Measurements from ENCODE around the gene ARG1. TPM values are rescaled to one million over a fixed set of nuclear protein-coding genes. Genes with fewer than 3 reads are reported as not detected.
A peak's percentile ranks its signal among the peaks of the same experiment; 100 is the strongest.

ARG1 gene
- total RNA-seq, 4 donors from 2014 or later, result 0.50 to 2.9 TPM; not detected in 2

DNA sequence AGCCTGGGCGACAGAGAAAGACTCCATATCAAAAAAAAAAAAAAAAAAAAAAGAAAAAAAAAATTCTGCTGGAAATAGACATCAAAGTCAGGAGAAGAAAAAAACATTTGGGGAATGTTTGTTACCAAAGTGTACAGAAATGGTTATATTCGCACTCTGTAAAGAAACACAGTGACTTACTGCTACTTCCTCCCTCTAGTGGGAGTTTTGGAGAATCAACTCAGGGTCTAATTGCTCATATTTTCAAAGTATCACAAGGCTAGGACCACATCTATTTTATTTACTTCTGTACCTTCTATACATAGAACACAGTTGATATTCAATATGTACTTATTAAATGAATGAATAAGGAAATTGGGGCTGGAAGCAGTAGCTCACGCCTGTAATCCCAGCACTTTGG is 24.4 kb downstream of the ARG1 start:
- intact Hi-C loops (cut with DNase I), result no loop called here
- DNase-seq, result no peak
- WGBS, 2 donors, result 96% methylated on average over 3 of the region's 3 CpGs
- Histone ChIP-seq H3K4me1 (no peaks in the 10 kb centered on the region), H3K36me3 (peaks cover 69 to 71% of the 10 kb centered on the region in 2 donors), H3K27ac (no peak overlapping the region), H3K9me3 (no peaks in the 10 kb centered on the region), H3K27me3 (no peaks in the 10 kb centered on the region), H3K4me3 (replicated peaks in 1 of 3) (no peak overlapping the region)
- TF ChIP-seq, protein P1, sequence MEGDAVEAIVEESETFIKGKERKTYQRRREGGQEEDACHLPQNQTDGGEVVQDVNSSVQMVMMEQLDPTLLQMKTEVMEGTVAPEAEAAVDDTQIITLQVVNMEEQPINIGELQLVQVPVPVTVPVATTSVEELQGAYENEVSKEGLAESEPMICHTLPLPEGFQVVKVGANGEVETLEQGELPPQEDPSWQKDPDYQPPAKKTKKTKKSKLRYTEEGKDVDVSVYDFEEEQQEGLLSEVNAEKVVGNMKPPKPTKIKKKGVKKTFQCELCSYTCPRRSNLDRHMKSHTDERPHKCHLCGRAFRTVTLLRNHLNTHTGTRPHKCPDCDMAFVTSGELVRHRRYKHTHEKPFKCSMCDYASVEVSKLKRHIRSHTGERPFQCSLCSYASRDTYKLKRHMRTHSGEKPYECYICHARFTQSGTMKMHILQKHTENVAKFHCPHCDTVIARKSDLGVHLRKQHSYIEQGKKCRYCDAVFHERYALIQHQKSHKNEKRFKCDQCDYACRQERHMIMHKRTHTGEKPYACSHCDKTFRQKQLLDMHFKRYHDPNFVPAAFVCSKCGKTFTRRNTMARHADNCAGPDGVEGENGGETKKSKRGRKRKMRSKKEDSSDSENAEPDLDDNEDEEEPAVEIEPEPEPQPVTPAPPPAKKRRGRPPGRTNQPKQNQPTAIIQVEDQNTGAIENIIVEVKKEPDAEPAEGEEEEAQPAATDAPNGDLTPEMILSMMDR (IDR thresholded peaks at IDR 0.05), result peak in 3 of 6 experiments; percentile 33 to 38 (median 33)
- no peak for TF ChIP-seq POLR2A (IDR thresholded peaks at IDR 0.05)

DNA sequence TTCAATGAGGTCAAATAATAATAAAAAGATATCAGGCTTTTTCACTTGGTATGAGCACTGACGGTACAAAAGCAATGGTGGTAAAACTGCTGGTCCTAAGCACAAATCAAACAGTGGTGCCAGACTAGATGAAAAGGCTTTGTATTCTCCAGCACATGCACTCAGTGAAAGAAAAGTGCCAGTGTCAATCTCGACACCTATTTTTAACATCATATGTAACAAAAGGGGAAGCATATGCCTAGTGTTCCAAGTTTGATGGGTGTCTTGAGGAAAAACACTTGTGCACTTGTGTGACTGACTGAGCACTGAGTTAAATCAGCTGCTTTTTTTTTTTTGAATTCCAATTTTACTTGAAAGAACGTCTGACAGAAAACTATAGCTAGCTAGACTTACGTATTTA is 27.7 kb downstream of the ARG1 start:
- Histone ChIP-seq H3K4me1 (no peaks in the 10 kb centered on the region), H3K27ac (no peak overlapping the region), H3K36me3 (peaks cover 68 to 84% of the 10 kb centered on the region in 2 donors), H3K27me3 (no peaks in the 10 kb centered on the region), H3K4me3 (replicated peaks in 1 of 3) (no peak overlapping the region), H3K9me3 (no peaks in the 10 kb centered on the region)
- intact Hi-C loops (cut with DNase I), result no loop called here
- TF ChIP-seq, protein P1 (IDR thresholded peaks at IDR 0.05), result no peak
- no peak for TF ChIP-seq POLR2A (IDR thresholded peaks at IDR 0.05)
- DNase-seq, result no peak
- WGBS, 2 donors, result 89 to 91% methylated on average over 4 of the region's 4 CpGs

DNA sequence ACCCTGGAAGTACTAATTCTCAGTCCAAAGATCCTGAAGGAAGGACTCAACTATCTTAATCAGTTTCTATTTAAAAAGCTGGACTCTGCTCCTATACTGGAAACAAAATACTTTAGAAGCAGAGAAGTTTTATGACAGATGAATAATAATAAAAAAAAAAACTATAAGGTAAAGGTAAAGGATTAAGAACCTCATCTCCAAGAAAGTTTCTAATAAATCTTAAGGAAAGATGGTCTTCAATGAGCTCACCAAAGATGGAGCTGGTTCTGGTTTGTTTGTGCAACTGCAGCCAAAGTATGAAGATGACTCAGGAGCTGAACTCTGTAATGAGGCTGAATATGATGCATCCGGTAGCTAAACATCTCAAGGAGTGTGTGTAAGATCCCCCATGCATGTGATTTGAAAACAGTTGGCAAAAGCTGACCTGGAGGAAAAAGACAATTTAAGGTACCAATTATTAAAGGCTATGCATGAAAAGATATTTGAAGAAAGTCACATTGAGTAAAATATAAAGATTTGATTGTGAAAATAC is 29.8 kb downstream of the ARG1 start:
- H3K27me3 ChIP-seq, result no peaks in the 10 kb centered on the region
- peaks cover 81% of the 10 kb centered on the region in 2 donors for H3K36me3 ChIP-seq
- DNase-seq, result no peak
- no peaks in the 10 kb centered on the region for H3K9me3 ChIP-seq
- H3K27ac ChIP-seq, result no peak overlapping the region
- H3K4me1 ChIP-seq, result no peaks in the 10 kb centered on the region
- no peak overlapping the region for H3K4me3 ChIP-seq (replicated peaks in 1 of 3)
- 90 to 91% methylated on average over 1 of the region's 1 CpG for WGBS, 2 donors
- TF ChIP-seq, protein P1 (IDR thresholded peaks at IDR 0.05), result no peak
- no peak for TF ChIP-seq POLR2A (IDR thresholded peaks at IDR 0.05)
- intact Hi-C loops (cut with DNase I), result no loop called here

DNA sequence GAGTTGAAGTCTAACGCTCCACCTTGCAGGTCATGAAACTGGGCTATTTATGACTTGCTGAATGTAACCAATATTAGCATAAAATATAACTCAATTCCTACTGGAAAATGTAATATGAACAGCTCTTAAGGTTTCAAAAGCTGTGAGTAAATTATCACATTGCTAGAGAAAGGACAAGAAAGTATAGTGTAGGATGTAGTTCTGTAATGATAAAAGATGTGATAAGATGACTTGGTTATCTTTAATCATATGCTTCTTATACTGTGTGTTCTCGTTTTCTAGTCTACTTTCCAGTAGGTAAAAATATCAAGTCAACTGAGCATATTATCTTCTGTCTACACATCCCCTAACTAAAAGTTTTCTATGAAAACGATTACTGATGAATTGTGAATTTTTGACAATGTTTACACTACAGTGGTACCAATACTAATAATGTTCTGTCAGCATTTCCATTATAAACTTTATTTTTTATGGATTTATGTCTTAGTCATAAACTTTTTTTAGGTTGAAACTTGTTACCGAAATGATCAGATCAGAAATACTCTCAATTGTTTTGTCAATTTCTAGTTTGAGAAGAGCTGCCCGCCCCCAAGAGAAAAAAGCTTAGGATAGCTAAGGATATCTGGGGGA is 40.4 kb downstream of the ARG1 start:
- 93 to 95% methylated on average over 5 of the region's 5 CpGs for WGBS, 2 donors
- H3K27ac ChIP-seq, result no peak overlapping the region
- H3K36me3 ChIP-seq, result peaks cover 43 to 59% of the 10 kb centered on the region in 2 donors
- no peaks in the 10 kb centered on the region for H3K4me1 ChIP-seq
- no peak for DNase-seq
- H3K9me3 ChIP-seq, result no peaks in the 10 kb centered on the region
- intact Hi-C loops (cut with DNase I), result no loop called here
- no peak overlapping the region for H3K4me3 ChIP-seq (replicated peaks in 1 of 3)
- H3K27me3 ChIP-seq, result no peaks in the 10 kb centered on the region
- TF ChIP-seq, protein P1 (IDR thresholded peaks at IDR 0.05), result no peak
- no peak for TF ChIP-seq POLR2A (IDR thresholded peaks at IDR 0.05)

DNA sequence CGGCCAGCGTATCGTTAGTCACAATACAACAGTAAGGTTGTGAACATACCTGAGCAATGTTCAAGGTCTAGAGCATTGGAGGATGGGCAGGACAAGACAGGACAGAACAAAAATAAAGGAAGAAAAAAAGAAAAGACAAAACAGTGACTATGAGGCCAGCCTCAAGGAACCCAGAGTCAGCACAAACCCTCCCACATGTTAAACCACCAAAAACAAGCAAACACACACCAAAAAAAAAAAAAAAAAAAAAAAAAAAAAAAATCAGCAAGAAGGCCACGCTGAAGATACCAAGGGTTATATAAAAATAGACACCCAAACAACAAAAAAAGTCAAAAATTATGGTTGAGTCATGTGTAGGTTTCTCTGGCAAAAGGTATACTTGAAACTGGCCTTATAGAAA is 42.2 kb downstream of the ARG1 start:
- no peaks in the 10 kb centered on the region for H3K9me3 ChIP-seq
- TF ChIP-seq POLR2A (IDR thresholded peaks at IDR 0.05), result no peak
- TF ChIP-seq, protein P1 (IDR thresholded peaks at IDR 0.05), result no peak
- peaks cover 50 to 64% of the 10 kb centered on the region in 2 donors for H3K36me3 ChIP-seq
- intact Hi-C loops (cut with DNase I), result no loop called here
- no peaks in the 10 kb centered on the region for H3K4me1 ChIP-seq
- no peak for DNase-seq
- H3K4me3 ChIP-seq (replicated peaks in 1 of 3), result no peak overlapping the region
- H3K27me3 ChIP-seq, result no peaks in the 10 kb centered on the region
- WGBS, 2 donors, result 95 to 98% methylated on average over 4 of the region's 4 CpGs
- no peak overlapping the region for H3K27ac ChIP-seq

All from thyroid gland (tissue), 4 donors.